GM23248 (cell line): Measurements from ENCODE around the gene EGFR. TPM values are rescaled to one million over a fixed set of nuclear protein-coding genes. Genes with fewer than 3 reads are reported as not detected.

ENCODE experiments used
- DNase-seq: peaks from one replicate; pipeline ENCODE4 v3.0.0-alpha.2; 2015
- H2AFZ ChIP-seq: fragments of 200-600 bp; sonication (generic); 2 replicates; pipeline ENCODE4 v1.6.1; 2016; ENCODE audit warnings: antibody characterized with exemption
- H3F3A ChIP-seq: fragments of 200-600 bp; sonication (generic); 2 replicates; pipeline ENCODE4 v1.6.1; 2016; ENCODE audit warnings: mild to moderate bottlenecking, antibody characterized with exemption, mixed run types; ENCODE audit not compliant: insufficient read depth
- H3K27ac ChIP-seq: fragments of 200-600 bp; sonication (generic); 2 replicates; pipeline ENCODE4 v1.5.1; 2016; ENCODE audit warnings: mild to moderate bottlenecking
- H3K27me3 ChIP-seq: fragments of 200-600 bp; sonication (generic); replicated peaks from 2 replicates; pipeline ENCODE4 v1.6.1; 2016; ENCODE audit warnings: mild to moderate bottlenecking; ENCODE audit not compliant: insufficient read depth
- H3K36me3 ChIP-seq: fragments of 200-600 bp; sonication (generic); 2 replicates; pipeline ENCODE4 v1.6.1; 2016; ENCODE audit warnings: low read depth, mild to moderate bottlenecking
- H3K4me1 ChIP-seq: fragments of 200-600 bp; sonication (generic); 2 replicates; pipeline ENCODE4 v1.6.1; 2016; ENCODE audit warnings: mild to moderate bottlenecking; ENCODE audit not compliant: insufficient read depth
- H3K4me2 ChIP-seq: fragments of 200-600 bp; sonication (generic); one replicate; pipeline ENCODE4 v1.6.1; 2016; ENCODE audit warnings: mild to moderate bottlenecking; ENCODE audit not compliant: unreplicated experiment
- H3K4me3 ChIP-seq: fragments of 200-600 bp; sonication (generic); 2 replicates; pipeline ENCODE4 v1.5.1; 2016; ENCODE audit warnings: mild to moderate bottlenecking
- H3K79me2 ChIP-seq: fragments of 200-600 bp; sonication (generic); 2 replicates; pipeline ENCODE4 v1.6.1; 2016; ENCODE audit warnings: mild to moderate bottlenecking; ENCODE audit not compliant: insufficient read depth
- H3K9ac ChIP-seq: fragments of 200-600 bp; sonication (generic); 2 replicates; pipeline ENCODE4 v1.6.1; 2016; ENCODE audit warnings: mild to moderate bottlenecking
- H3K9me2 ChIP-seq: fragments of 200-600 bp; sonication (generic); 2 replicates; pipeline ENCODE4 v1.6.1; 2016; ENCODE audit warnings: mixed run types, mild to moderate bottlenecking, moderate library complexity; ENCODE audit not compliant: insufficient read depth
- H3K9me3 ChIP-seq: fragments of 200-600 bp; sonication (generic); one replicate; pipeline ENCODE4 v1.6.1; 2017; ENCODE audit warnings: low read depth
- H4K20me1 ChIP-seq: fragments of 200-600 bp; sonication (generic); 2 replicates; pipeline ENCODE4 v1.6.0; 2016; ENCODE audit not compliant: insufficient read depth
- EZH2 ChIP-seq: fragments of 200-600 bp; sonication (generic); IDR thresholded peaks from 2 replicates; pipeline ENCODE4 v1.6.1; 2018; ENCODE audit warnings: antibody characterized with exemption, mild to moderate bottlenecking; ENCODE audit not compliant: insufficient read depth, poor library complexity, severe bottlenecking
- EZH2phosphoT487 ChIP-seq: fragments of 200-600 bp; sonication (generic); IDR thresholded peaks from 2 replicates; pipeline ENCODE4 v1.6.1; 2018; ENCODE audit warnings: antibody characterized with exemption, moderate library complexity, mild to moderate bottlenecking, low read depth; ENCODE audit not compliant: insufficient read depth
- WGBS, 2 experiments: methylation state at CpG; one replicate each; pipeline ENCODE4 v1.1.6; 2015 to 2017; ENCODE audit warnings: low lambda C conversion rate in 2 of 2, low coverage in 1 of 2; ENCODE audit errors: missing lambda C conversion rate in 2 of 2; 5-methylcytosine and 5-hydroxymethylcytosine counted together
- in situ Hi-C: fragments of 300-500 bp; cut with MboI; formaldehyde crosslinking; loops from 2 replicates; pipeline ENCODE4 v1.15.0; 2020
- polyA plus RNA-seq: library from polyadenylated mRNA; unstranded; fragments of >200 nt; fragmentation: Nextera tagmentation; extraction: Ambion mirVana; gene quantifications from 2 replicates; pipeline ENCODE4 v1.2.1, GENCODE V29; 2016
- total RNA-seq: library from RNA; depleted of rRNA; stranded (reverse); fragments of >200 nt; shearing (Covaris generic); gene quantifications from 2 replicates; pipeline ENCODE4 v1.2.3, GENCODE V29; 2014

EGFR gene
- total and polyA plus RNA-seq, 2 experiments from 2014 or later, result 48.7 to 53.5 TPM

- no peaks in the 10 kb centered on the region for H3K27me3 ChIP-seq
- no peak overlapping the region for H3K9ac ChIP-seq
- H3K4me3 ChIP-seq, result no peak overlapping the region
- no peaks in the 10 kb centered on the region for H3K9me3 ChIP-seq
- no peak overlapping the region for H3K4me2 ChIP-seq
- no peak overlapping the region for H2AFZ ChIP-seq
- H3F3A ChIP-seq, result no peaks in the 10 kb centered on the region; the same call in 1 of the 2 replicates
- H3K4me1 ChIP-seq, result no peaks in the 10 kb centered on the region
- no peak overlapping the region for H3K27ac ChIP-seq
- in situ Hi-C loops, result no loop called here
- TF ChIP-seq EZH2 (no peak), EZH2phosphoT487 (no peak)
- WGBS, 2 experiments, result 89 to 90% methylated on average over 13 of the region's 13 CpGs
- no peaks in the 10 kb centered on the region for H4K20me1 ChIP-seq
- peaks cover 4% of the 10 kb centered on the region for H3K79me2 ChIP-seq
- no peaks in the 10 kb centered on the region for H3K9me2 ChIP-seq
- no peak for DNase-seq
- H3K36me3 ChIP-seq, result peaks cover 63% of the 10 kb centered on the region
Observed at GRCh38 chr7:55150166-55150565, 131.3 kb downstream of the EGFR start.

- H3K9me2 ChIP-seq, result no peaks in the 10 kb centered on the region
- 80 to 82% methylated on average over 8 of the region's 8 CpGs for WGBS, 2 experiments
- in situ Hi-C loops, result no loop called here
- H3K9ac ChIP-seq, result no peak overlapping the region
- no peaks in the 10 kb centered on the region for H3K27me3 ChIP-seq
- no peak for DNase-seq
- H3K9me3 ChIP-seq, result no peaks in the 10 kb centered on the region
- no peaks in the 10 kb centered on the region for H3K4me1 ChIP-seq
- no peak overlapping the region for H3K27ac ChIP-seq
- no peak overlapping the region for H2AFZ ChIP-seq
- H3K4me2 ChIP-seq, result no peak overlapping the region
- peaks cover 65% of the 10 kb centered on the region for H3K36me3 ChIP-seq
- TF ChIP-seq EZH2 (no peak), EZH2phosphoT487 (no peak)
- H3F3A ChIP-seq, result no peaks in the 10 kb centered on the region; the same call in 1 of the 2 replicates
- H4K20me1 ChIP-seq, result no peaks in the 10 kb centered on the region
- H3K79me2 ChIP-seq, result peaks cover 4% of the 10 kb centered on the region; the same call in 1 of the 2 replicates
- no peak overlapping the region for H3K4me3 ChIP-seq
Observed at GRCh38 chr7:55150709-55151451, 132.1 kb downstream of the EGFR start.

GRCh38 chr7:55152516-55152915, 133.7 kb downstream of the EGFR start:
- Histone ChIP-seq H3K4me1 (no peaks in the 10 kb centered on the region), H3K27me3 (no peaks in the 10 kb centered on the region), H3K36me3 (peaks cover 64% of the 10 kb centered on the region), H3K79me2 (peaks cover 4% of the 10 kb centered on the region; the same call in 1 of the 2 replicates), H3K27ac (no peak overlapping the region), H3K4me3 (no peak overlapping the region), H3K9me3 (no peaks in the 10 kb centered on the region), H2AFZ (no peak overlapping the region), H3F3A (no peaks in the 10 kb centered on the region; the same call in 1 of the 2 replicates), H4K20me1 (no peaks in the 10 kb centered on the region), H3K4me2 (no peak overlapping the region), H3K9ac (no peak overlapping the region), H3K9me2 (no peaks in the 10 kb centered on the region)
- 89 to 94% methylated on average over 6 of the region's 6 CpGs for WGBS, 2 experiments
- TF ChIP-seq EZH2phosphoT487 (no peak), EZH2 (no peak)
- in situ Hi-C loops, result no loop called here
- DNase-seq, result no peak

GRCh38 chr7:55154096-55154495, 135.3 kb downstream of the EGFR start:
- no peaks in the 10 kb centered on the region for H3K27me3 ChIP-seq
- in situ Hi-C loops, result no loop called here
- H3K4me3 ChIP-seq, result no peak overlapping the region
- H3K79me2 ChIP-seq, result peaks cover 4% of the 10 kb centered on the region; the same call in 1 of the 2 replicates
- no peaks in the 10 kb centered on the region for H3K9me2 ChIP-seq
- H3K4me2 ChIP-seq, result no peak overlapping the region
- no peak overlapping the region for H3K27ac ChIP-seq
- no peaks in the 10 kb centered on the region for H4K20me1 ChIP-seq
- no peak for DNase-seq
- no peak for TF ChIP-seq EZH2
- TF ChIP-seq EZH2phosphoT487, result no peak
- H2AFZ ChIP-seq, result no peak overlapping the region
- 94% methylated on average over 10 of the region's 10 CpGs for WGBS, 2 experiments
- peaks cover 9% of the 10 kb centered on the region; the same call in 1 of the 2 replicates for H3K4me1 ChIP-seq
- no peak overlapping the region for H3K9ac ChIP-seq
- H3K36me3 ChIP-seq, result peaks cover 62% of the 10 kb centered on the region
- peaks cover 5% of the 10 kb centered on the region for H3F3A ChIP-seq
- no peaks in the 10 kb centered on the region for H3K9me3 ChIP-seq
